IPS-20b (cell line): ENCODE data around the gene PAX2.

Experiments
- H3K27ac ChIP-seq: one replicate; pipeline ENCODE4 v1.5.1; 2013; ENCODE audit warnings: low read length
- H3K27me3 ChIP-seq: 2 replicates; pipeline ENCODE4 v1.6.1; 2013; ENCODE audit warnings: mild to moderate bottlenecking, low read length, inconsistent platforms; ENCODE audit not compliant: insufficient read depth
- H3K36me3 ChIP-seq: 2 replicates; pipeline ENCODE4 v1.6.1; 2013; ENCODE audit warnings: low read depth, mild to moderate bottlenecking, inconsistent platforms, low read length, moderate library complexity; ENCODE audit not compliant: insufficient read depth
- H3K4me1 ChIP-seq: 2 replicates; pipeline ENCODE4 v1.6.1; 2013; ENCODE audit warnings: mild to moderate bottlenecking, control low read depth, inconsistent platforms, low read length, moderate library complexity; ENCODE audit not compliant: insufficient read depth
- H3K4me3 ChIP-seq: 2 replicates; pipeline ENCODE4 v1.5.1; 2013; ENCODE audit warnings: mild to moderate bottlenecking, low read length, inconsistent platforms
- H3K9ac ChIP-seq: 2 replicates; pipeline ENCODE4 v1.6.1; 2013; ENCODE audit warnings: low read depth, mild to moderate bottlenecking, inconsistent platforms, low read length, moderate library complexity
- H3K9me3 ChIP-seq: 2 replicates; pipeline ENCODE4 v1.6.1; 2013; ENCODE audit warnings: mild to moderate bottlenecking, low read depth, low read length, inconsistent platforms; ENCODE audit not compliant: insufficient read depth

The PAX2 gene

DNA sequence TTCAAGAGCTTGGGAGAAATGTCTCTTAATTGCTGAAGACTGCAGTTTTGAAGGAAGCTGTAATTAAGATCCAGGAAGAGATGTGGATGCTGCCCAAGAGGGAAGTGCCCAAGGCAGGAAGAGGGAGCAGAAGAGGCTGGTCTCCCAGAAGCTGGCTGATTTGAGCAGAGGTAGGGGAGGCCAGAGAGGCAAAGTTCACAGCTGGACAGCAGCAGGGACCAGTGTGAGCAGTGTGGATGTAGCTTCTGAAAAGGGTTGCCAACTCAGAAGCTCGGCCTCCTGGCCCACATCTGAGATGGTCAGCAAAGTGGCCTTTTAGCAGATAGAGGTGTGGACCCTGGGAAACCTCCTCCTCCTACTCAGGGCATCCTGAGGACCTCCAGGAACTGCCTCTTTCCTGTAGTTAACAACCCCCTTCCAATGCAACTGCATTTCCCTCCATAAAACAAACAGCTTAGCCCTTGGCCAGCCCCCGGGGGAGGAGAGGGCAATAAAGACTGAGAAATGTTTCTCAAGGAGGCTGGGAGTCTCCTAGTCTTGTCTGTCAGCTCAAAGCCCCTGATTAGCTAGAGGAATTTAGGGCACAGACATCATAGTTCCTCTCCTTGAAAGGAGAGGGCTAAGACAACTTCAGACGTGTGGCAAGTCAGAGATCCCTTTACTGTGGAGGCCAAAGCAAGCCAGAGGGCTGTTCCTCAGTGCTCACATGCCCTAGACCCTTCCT is 69.5 kb downstream of the PAX2 start:
- Histone ChIP-seq H3K9ac (no peak overlapping the region), H3K27me3 (peaks cover 79% of the 10 kb centered on the region), H3K9me3 (no peaks in the 10 kb centered on the region), H3K36me3 (no peaks in the 10 kb centered on the region), H3K27ac (no peak overlapping the region), H3K4me1 (no peaks in the 10 kb centered on the region), H3K4me3 (no peak overlapping the region)

DNA sequence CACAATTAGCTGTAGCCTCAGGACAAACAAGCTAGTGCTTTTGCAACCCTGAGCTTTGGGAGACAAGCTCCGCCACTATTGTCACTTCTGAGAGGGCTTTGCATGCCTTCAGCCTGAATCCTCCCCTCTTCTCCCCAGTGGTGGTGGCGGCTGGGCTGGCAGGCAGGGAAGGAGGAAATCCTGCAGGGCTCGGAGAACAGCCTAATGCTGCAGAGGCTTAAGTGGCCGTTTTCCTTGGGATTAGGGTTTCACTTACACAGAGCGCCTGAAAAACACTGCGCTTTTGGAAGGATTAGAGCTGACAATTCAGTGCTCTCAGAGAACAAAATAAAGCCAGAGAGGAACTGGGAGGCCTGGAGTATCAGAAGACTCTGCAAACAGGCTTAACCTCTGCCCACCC is 71.3 kb downstream of the PAX2 start:
- Histone ChIP-seq H3K27ac (no peak overlapping the region), H3K4me1 (no peaks in the 10 kb centered on the region), H3K36me3 (no peaks in the 10 kb centered on the region), H3K9ac (no peak overlapping the region), H3K27me3 (peaks cover 91% of the 10 kb centered on the region), H3K4me3 (no peak overlapping the region), H3K9me3 (no peaks in the 10 kb centered on the region)

DNA sequence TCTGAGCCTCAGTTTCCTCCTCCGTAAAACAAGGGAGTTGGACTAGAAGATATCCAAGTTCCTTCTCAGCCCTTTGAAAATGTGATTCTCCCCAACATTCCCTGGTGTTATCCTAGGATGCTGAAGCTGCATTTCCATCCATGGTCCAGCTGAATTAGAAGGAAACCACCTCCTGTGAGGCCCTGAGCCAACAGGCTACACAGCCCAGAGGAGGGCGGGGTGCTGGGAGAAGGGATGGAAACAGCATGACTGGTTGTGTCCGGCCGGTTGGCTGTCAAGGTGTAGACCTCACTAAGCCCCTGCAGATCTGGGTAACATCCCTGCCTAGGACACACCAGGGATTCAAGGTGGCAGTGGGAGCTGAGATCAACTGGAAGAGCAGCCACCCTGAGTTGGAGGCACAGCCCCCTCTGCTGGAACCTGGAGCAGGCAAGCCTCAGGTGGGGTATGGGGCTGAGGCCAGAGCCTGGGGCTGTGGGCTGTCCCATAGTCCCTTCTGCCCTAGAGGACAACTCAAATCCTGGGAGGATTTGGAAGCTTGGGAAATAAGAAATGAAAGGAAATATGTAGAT is 72.0 kb downstream of the PAX2 start:
- peaks cover 93% of the 10 kb centered on the region for H3K27me3 ChIP-seq
- H3K36me3 ChIP-seq = no peaks in the 10 kb centered on the region
- H3K4me1 ChIP-seq = no peaks in the 10 kb centered on the region
- no peak overlapping the region for H3K4me3 ChIP-seq
- H3K27ac ChIP-seq = no peak overlapping the region
- no peak overlapping the region for H3K9ac ChIP-seq
- no peaks in the 10 kb centered on the region for H3K9me3 ChIP-seq

DNA sequence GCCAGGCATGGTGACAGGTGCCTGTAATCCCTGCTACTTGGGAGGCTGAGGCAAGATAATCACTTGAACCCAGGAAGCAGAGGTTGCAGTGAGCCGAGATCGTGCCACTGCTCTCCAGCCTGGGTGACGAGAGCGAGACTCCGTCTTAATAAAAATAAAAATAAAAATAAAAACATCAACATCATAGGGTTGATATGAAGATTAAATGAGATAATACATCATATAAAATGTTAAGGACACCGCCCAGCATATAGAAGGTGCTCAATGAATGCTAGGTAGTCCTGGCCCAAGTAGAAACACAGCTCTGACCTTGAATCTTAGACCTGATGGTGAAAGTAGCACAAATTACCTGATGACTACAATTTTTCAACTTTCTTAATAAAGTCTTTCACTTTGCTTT is 74.0 kb downstream of the PAX2 start:
- H3K9ac ChIP-seq = no peak overlapping the region
- H3K4me3 ChIP-seq = no peak overlapping the region
- no peaks in the 10 kb centered on the region for H3K9me3 ChIP-seq
- H3K36me3 ChIP-seq = no peaks in the 10 kb centered on the region
- no peaks in the 10 kb centered on the region for H3K4me1 ChIP-seq
- peaks cover 100% of the 10 kb centered on the region for H3K27me3 ChIP-seq
- no peak overlapping the region for H3K27ac ChIP-seq

DNA sequence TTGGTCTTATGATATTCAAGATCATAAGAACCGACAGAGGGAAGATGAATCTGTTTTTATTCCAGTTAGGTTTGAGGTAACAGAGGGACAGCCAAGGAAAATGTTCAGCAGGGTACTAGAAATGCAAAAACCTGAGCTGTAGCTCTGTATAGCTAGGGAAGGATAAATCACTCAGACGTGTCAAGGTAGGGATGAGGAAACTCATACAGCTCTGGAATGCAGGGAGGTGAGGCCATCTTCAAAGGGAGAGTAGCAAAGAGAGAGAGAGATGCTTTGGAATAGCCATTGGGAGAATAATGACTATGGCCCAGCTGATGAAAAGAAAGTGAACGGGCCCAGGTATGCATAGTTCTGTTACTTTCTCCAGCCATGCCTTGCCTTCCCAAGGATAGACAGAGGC is 77.8 kb downstream of the PAX2 start:
- peaks cover 100% of the 10 kb centered on the region for H3K27me3 ChIP-seq
- no peaks in the 10 kb centered on the region for H3K36me3 ChIP-seq

DNA sequence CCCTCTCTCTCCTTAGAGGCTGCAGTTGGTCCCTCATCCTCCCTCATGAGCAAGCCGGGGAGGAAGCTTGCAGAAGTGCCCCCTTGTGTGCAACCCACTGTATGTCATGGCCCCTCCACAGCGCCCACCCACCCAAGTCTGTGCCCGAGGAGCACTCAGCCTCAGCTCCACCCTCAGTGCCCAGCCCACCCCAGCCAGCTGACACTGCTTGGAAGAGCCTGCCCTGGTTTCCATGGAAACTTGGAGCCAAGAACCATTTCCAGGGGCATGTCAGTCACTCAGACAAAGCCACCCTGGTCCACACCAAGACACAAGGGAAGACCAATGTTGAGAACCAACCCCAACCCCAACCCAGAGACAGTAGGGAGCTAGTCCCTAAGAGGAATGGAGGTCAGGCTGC is 79.5 kb downstream of the PAX2 start:
- no peak overlapping the region for H3K27ac ChIP-seq
- no peaks in the 10 kb centered on the region for H3K36me3 ChIP-seq
- peaks cover 100% of the 10 kb centered on the region for H3K27me3 ChIP-seq
- peaks cover 7% of the 10 kb centered on the region; the same call in 1 of the 2 replicates for H3K4me1 ChIP-seq
- H3K4me3 ChIP-seq = no peak overlapping the region
- H3K9me3 ChIP-seq = no peaks in the 10 kb centered on the region
- H3K9ac ChIP-seq = no peak overlapping the region

More for the DNA sequence above, 77.8 kb downstream of the PAX2 start:
- Histone ChIP-seq H3K4me3 (no peak overlapping the region), H3K9ac (no peak overlapping the region), H3K27ac (no peak overlapping the region), H3K4me1 (0 out of 2 replicates have a peak, but pooled peaks cover 3% of the 10 kb centered on the region), H3K9me3 (no peaks in the 10 kb centered on the region)

DNA sequence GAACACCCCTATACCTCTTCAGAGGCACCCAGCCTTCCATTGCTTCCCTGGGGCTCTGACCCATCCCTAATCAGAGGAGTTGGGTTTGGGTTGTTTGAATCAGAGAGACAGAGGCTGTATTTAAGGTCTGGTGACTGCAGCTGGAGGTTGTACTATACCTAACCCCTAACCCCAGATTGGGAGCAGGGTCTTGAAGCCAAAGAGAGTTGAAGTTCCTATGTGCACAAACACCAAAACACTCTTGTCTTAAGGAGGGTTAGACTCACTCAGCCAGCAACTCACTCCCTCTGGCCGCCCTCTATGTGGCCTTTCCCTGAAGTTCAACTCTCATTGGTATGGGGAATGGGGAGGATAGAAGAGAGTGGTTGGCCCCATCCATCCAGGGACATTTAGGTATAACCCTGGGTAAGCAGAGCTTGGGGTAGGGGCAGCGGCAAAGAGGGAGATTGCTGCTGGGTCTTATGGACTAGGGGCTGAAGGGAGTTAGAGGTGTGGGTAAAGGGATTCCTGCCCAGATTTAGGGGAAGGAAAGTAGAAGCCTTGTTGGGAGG is 80.0 kb downstream of the PAX2 start:
- no peak overlapping the region for H3K27ac ChIP-seq
- peaks cover 7% of the 10 kb centered on the region; the same call in 1 of the 2 replicates for H3K4me1 ChIP-seq
- peaks cover 100% of the 10 kb centered on the region for H3K27me3 ChIP-seq
- H3K4me3 ChIP-seq = no peak overlapping the region
- H3K9ac ChIP-seq = no peak overlapping the region
- no peaks in the 10 kb centered on the region for H3K36me3 ChIP-seq
- no peaks in the 10 kb centered on the region for H3K9me3 ChIP-seq

DNA sequence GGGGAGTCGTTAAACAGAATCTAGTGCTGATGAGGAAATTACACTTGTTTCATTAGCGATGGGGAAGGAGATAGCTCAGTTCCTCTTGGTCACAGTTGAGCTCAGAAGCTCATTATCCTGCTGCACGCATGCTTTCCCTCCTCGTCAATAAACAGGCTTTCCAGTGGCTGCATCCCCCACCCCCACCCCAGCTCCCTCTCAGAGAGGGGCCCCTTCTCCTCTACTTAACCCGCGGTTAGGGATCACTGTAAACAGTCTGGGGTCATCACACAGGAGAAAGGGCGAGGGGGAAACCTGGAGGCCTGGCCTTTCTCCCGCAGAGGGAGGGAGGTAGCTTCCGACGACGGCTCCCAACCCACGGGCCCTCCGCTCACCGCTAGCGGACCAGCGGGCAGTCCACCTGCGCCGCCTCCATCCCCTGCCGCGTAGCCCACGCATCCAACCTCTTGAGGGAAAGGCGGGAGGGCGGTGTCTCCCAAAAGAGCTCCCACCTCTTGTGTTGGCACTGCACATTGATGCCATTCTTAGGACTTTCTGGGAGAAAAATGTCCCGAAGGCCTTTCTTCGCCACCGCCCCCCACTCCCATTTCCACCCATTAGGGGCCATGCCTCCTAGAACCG is 80.8 kb downstream of the PAX2 start:
- no peak overlapping the region for H3K9ac ChIP-seq
- H3K4me3 ChIP-seq = no peak overlapping the region
- peaks cover 7% of the 10 kb centered on the region; the same call in 1 of the 2 replicates for H3K4me1 ChIP-seq
- H3K27me3 ChIP-seq = peaks cover 100% of the 10 kb centered on the region
- H3K27ac ChIP-seq = no peak overlapping the region
- H3K9me3 ChIP-seq = no peaks in the 10 kb centered on the region
- H3K36me3 ChIP-seq = no peaks in the 10 kb centered on the region

DNA sequence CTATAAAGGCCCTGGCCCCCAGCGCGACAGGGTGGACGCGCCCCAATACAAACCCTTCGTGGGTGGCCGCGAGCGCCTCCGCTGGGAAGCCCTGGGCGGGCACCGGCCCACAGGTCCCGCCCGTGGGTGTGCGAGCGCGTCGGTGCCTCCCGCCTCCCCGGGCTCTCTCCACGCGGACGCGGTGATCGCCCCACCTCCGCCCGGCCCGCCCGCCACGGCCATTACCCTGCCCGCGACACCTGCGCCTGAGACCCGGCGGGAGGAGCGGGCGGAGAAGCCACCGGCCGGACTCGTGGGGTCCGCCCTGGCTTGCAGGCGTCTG is 81.2 kb downstream of the PAX2 start:
- Histone ChIP-seq H3K9me3 (no peaks in the 10 kb centered on the region), H3K4me3 (peak overlapping the region; percentile 40; the same call in 1 of the 2 replicates), H3K27me3 (peaks cover 100% of the 10 kb centered on the region), H3K9ac (no peak overlapping the region), H3K4me1 (peaks cover 7% of the 10 kb centered on the region; the same call in 1 of the 2 replicates), H3K27ac (no peak overlapping the region), H3K36me3 (no peaks in the 10 kb centered on the region)

DNA sequence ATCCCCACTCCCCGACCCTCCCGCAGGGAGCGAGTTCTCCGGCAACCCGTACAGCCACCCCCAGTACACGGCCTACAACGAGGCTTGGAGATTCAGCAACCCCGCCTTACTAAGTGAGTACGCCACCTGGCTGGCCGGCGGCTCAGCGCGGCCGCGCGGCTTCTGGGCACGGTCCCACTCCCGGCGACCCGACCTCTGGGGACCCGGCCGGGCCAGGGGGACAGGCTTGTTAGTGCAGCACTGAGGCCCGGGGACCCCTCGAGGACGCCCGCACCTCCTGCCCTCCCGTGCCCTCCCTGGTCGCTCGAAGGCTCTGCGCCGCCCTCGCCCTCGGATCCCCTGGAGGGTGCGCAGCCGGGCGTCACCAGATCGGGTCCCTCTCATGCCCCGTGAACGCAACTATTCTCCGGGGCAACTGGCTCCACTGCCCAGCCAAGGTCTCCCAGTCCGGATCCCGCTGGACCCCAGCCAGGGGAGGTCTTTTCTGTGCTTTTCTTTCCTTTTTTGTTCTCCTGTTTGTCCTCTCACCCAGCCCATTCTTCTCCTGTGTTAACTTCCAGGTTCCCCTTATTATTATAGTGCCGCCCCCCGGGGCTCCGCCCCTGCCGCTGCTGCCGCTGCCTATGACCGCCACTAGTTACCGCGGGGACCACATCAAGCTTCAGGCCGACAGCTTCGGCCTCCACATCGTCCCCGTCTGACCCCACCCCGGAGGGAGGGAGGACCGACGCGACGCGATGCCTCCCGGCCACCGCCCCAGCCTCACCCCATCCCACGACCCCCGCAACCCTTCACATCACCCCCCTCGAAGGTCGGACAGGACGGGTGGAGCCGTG is 81.8 kb downstream of the PAX2 start:
- H3K4me1 ChIP-seq = peaks cover 7% of the 10 kb centered on the region; the same call in 1 of the 2 replicates
- H3K36me3 ChIP-seq = no peaks in the 10 kb centered on the region
- peak overlapping the region; percentile 40; the same call in 1 of the 2 replicates for H3K4me3 ChIP-seq
- no peaks in the 10 kb centered on the region for H3K9me3 ChIP-seq
- H3K27me3 ChIP-seq = peaks cover 100% of the 10 kb centered on the region
- H3K9ac ChIP-seq = no peak overlapping the region
- H3K27ac ChIP-seq = no peak overlapping the region
